CD4-positive, alpha-beta T cell treated with Interleukin-10 for 1 hour (primary cell): Measurements from ENCODE around the gene MNAT1.

Source experiments
- DNase-seq: peaks from one replicate; pipeline ENCODE4 v3.0.0-alpha.2; 2020

Gene MNAT1

GRCh38 chr14:60972295-60972694, 237.7 kb downstream of the MNAT1 start:
- no peak for DNase-seq

- no peak for DNase-seq
Measured at GRCh38 chr14:60973070-60973469, 238.5 kb downstream of the MNAT1 start.

GRCh38 chr14:60974090-60974651, 239.6 kb downstream of the MNAT1 start:
- no peak for DNase-seq

GRCh38 chr14:60975551-60975950, 241.0 kb downstream of the MNAT1 start:
- DNase-seq: no peak

- DNase-seq: no peak
Measured at GRCh38 chr14:60977847-60978246, 243.3 kb downstream of the MNAT1 start.

GRCh38 chr14:60980811-60981632, 246.5 kb downstream of the MNAT1 start, which contains the start of the genes SLC38A6 and TRMT5:
Gene SLC38A6 (plus strand): TSS chr14:60981245. CDS start chr14:60981278, 33 bp downstream.
Gene TRMT5 (minus strand): TSS chr14:60981079. CDS start chr14:60980973, 106 bp downstream.
- peak; percentile 92 for DNase-seq

- no peak for DNase-seq
Measured at GRCh38 chr14:60981633-60982455, 247.3 kb downstream of the MNAT1 start.

GRCh38 chr14:60984196-60984595, 249.6 kb downstream of the MNAT1 start:
- no peak for DNase-seq

- no peak for DNase-seq
Measured at GRCh38 chr14:60986500-60986899, 251.9 kb downstream of the MNAT1 start.

- DNase-seq: no peak
Measured at GRCh38 chr14:60989599-60989998, 255.0 kb downstream of the MNAT1 start.

GRCh38 chr14:60998617-60999016, 264.1 kb downstream of the MNAT1 start:
- DNase-seq: no peak

GRCh38 chr14:60999536-60999935, 265.0 kb downstream of the MNAT1 start:
- DNase-seq: no peak

- DNase-seq: no peak
Measured at GRCh38 chr14:61003571-61003970, 269.0 kb downstream of the MNAT1 start.

GRCh38 chr14:61019537-61019936, 285.0 kb downstream of the MNAT1 start:
- no peak for DNase-seq
